Central memory CD4-positive, alpha-beta T cell (primary cell): ENCODE results near the gene ERN1.

Source experiments
- DNase-seq: peaks from one replicate; pipeline ENCODE4 v3.0.0; 2022

Gene ERN1

DNA sequence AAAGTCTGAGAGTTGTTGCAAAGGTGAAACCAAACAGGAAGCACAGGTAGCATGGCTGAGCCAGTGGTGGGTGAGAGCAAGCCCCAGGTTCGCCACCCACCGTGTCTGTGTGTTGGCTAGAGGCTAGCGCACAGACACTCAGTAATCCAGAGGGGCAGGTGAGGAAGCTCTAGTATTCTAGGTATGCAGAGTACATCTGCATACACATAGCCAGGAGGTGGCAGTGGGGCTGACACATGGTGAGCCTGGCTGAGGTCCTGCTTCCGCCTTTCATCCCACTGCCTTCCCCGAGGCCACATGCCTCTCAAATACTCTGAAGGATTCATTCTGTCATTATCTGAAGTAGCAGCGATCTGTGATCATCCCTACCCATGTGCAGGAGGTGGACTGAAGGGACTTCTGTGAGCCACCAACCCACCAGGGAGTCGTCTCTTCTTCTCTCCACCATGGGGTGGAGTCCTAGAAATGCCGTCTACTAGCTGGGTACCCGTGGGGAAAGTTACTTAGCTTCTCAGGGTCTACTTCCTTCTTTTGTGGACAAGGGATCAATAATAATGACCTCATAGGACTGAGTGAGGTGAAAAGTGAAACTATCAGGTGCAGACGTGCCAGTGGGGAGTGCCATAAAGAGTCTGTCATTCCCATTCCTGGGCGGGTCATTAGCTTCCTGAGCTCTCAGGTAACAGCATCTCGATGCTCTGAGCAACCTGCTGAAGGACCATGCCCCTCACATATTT lies 73.5 kb downstream of the ERN1 start:
- DNase-seq = no peak

DNA sequence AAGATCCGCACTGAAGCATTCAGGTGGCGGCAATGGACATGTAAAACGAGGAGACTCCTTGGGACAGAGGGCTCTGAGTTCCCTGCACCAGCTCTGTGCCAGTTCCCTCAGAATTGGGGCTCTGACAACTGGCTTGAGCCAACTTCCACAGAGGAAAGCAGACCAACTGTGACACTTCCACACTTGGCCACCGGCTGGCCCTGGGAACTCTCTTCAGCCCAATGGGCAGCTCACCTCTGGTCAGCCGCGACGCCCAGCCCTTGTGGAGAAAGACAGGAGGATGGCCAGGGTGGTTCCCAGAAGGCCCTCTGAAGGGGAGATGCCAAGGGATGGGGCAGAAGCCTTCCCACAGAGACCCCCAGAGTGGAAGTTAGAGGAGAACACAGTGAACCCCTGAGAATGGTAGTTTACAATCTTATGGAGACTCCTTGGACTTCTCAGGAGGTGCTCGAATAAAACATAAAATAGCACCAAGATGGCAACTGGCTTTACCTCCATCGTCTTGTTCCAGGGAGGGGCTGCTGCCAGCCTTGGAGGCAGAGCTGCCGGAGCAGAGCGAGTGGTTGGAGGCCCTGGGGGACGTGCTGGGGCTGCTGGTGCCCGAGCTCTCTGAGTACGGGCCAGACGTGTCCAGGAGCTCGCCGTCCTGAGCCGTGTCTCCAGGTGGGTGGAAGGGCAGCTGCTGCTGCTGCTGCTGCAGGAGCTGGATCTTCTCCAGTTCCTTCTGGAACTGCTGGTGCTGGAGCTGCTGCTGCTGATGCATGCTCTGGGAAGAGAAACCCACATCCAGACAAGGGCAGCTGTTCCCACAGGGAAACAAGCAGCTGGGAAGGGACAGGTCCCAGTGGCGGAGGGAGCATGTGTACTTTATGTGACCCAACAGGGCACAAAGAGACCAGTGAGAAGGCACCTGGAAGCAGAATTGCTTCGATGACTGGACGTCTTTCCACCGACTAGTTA lies 74.5 kb downstream of the ERN1 start:
- DNase-seq = no peak

DNA sequence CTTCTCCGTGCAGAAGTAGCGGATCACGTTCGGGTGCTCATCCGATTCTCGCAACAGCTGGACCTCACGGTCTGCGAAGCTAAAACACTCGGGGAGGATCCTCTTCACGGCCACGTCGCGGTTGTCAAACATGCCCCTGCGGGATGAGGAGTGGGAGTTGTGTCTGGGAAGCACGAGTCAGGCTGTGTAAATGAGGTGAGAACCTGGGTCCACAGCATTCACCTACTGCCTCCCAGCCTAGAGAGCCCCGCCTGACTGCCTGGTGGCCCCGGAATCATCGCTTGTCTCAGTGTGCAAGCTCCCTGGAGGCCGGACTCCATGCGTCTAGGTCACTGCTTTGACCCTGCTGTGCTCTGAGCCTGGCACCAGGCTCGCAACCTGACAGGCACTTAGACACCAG lies 75.6 kb downstream of the ERN1 start:
- no peak for DNase-seq

DNA sequence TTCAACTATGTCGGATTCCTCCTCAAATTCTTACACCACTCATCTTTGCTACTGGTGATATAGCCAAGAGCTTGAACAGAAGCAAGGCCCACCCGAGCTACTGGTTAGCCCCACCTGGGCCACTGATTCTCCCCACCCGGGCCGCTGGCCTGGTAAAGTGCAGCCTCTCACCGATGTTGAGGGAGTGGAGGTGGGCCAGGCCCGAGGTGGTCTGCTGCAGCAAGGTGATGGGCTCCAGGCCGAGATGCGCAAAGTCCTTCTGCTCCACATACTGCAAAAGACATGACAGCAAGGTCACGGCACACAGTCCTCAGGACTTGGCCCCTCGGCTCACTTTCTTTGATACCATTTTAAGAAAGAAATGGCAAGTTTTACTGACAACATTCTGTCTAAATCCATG lies 76.8 kb downstream of the ERN1 start:
- DNase-seq = no peak

DNA sequence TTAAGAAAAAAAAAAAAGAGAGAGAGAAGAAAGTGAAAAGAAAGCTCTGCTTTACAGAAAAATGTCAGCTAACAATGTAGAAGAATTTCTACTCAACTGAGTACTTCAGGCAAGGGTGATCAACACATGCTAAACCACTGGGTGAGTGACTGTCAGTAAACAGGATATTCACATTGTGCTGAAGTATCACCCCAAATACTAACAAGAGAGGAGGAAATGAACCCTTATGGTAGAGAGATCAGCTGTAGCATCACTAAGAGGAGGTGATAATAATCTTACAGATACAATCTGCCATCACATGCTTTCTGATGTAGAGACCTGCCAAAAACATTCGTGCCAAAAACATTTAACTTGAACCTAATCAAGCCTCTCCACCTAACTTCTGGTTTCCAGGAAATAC lies 78.8 kb downstream of the ERN1 start:
- DNase-seq = peak; percentile 76

DNA sequence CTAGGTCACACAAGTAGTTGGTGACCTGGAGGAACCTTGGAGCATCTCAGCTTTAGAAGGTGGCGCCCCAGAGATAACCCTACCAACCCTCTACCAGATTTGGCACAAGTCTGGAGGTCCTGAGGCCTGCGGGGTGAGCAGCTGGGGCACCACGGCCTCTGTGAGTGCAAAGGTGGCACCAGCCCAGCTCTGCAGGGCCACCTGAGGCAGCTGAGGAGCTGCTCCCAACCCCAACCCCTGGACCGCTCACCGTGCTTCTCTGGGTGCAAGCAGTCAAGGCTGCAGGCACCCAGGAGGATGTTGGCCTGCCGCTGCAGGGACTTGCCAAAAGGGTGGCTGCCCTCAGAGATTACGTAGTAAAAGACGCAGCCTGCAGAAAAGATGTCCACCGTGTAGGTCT lies 81.1 kb downstream of the ERN1 start:
- no peak for DNase-seq

DNA sequence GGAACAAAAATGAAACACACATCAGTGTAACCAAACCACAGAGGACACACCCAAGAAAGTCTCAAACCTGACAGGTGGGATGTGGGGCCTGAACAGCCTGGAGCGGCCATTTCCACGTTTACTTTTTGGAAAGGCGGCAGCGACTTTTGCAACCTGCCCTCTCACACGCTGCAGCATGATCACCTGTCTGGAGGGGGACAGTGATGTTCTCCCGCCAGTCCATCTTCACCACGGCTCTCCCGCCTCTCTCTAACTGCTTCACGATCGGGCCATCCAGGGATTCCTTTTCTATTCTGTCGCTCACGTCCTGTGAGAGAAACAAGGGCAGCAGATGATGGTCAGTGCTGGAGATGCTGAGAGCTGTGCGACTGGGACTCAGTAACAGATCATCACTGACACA lies 84.8 kb downstream of the ERN1 start:
- no peak for DNase-seq

DNA sequence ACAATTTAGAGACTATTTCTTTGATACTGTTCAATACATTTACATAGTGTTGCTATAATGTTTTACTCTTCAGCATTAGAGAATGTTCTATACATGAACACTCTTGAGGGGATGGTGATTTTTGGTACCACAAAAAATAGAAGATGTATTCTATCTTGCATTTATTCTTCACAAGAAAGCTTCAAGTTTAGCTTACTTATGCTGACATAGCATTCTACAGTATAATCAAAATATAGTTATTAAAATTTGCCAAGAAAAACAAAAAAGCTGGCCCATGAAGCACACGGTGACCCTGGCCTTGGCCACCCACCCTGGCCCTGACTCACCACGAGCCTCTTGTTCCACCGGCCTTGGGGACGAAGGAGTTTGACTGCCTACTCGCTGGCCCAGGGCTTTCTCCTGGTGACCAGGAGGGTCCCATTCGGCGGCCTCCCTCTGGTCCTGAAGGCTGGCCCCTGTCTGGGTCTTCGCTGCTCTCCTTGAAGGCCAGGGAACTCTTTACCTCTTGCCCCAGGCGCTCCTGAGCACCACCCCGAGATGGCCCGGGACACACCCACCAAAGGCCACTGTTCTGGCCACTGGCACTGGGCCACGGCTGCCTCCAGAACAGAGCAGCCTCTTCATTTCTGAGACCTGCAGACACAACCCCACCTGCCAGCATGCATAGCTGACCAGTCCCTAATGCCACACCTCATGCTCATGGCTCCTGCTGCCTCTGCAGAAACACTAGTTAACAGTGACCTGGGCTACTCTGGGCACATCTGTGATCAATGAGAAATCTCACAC lies 87.1 kb downstream of the ERN1 start:
- DNase-seq = no peak

DNA sequence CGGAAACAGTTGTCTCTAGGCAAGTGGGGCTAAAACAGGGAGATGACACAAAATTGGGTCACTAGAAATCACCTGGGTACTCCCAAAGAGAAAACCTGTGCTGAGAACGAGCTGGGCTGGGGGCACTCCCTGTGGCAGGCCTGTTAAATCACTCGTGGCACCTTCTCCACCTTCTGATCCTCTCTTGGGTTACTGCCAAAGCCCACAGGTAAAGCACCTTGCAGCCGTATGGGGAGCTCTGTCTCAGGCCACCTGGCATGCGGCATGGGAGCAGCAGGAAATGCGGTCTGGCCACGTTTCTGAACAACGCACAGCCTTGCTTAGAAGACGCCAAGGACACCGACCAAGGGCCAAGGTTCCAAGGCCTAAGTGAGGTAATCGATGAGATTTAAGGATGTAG lies 88.0 kb downstream of the ERN1 start:
- peak; percentile 41 for DNase-seq

DNA sequence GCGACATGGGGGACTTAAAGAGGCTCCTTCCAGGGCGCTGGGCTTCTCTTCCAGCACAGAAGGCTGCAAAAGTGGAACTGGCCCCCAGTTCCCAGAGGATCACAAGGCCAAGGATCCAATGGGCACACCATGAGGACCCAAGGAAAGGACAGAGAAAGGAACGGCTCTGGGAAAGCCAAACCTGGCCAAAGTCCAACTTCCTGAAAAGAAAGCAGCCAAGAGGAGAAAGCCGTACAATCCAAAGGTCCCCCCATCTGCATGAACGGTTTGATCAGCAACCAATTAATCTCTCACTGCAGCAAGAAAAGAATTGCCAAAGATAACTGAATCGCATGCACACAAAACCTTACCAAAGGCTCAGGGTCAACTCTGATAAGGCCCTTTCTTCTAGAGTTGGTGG lies 89.7 kb downstream of the ERN1 start:
- no peak for DNase-seq

DNA sequence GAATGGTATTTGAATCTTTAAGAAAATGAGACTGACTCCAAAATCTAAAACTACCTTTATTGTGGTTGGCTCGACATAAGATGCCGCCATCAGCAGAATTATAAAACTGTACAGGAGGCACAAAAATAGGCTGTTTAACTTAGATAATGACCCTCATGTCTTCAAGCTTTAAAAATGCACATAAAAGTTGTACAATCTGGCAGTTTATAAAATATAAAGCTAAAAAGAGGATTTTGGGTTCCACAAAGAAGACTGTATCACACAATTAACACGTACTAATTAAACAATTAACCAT lies 90.9 kb downstream of the ERN1 start:
- no peak for DNase-seq

DNA sequence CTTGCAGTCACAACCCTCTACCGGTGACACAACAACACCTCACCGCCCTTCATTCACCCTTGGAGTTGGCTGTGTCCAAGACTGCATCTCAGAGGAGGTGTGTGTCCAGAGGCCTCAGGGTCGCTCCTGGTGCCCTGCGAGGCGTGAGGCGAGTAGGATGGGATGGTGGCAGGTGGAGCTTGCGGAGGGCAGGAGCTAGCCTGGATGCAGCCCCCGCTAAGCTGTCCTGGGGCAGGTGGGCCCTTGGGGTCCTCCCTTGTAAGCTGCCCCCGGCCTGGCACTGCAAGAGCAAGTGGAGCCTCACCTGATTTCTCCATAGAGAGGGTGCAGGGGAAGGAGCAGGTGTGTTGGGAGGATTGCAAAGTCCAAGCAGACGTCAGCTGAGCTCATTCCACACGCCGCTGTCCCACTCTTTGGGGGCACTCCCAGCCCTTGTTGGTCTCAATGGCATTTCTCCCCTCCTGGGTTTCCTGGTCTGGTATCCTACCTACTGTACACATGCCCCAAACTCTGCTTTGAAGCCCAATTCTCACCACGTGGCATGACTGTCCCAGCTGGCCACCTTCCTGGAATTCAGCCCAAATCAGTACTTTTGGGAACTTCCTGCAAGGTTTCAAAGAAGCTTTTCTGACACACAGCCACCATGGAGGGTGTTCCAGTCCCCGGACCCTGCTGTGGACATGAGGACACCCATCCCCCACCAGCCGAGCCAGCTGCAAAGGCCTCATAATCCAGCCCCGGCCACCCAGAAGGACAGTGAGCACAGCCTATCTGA lies 91.4 kb downstream of the ERN1 start:
- DNase-seq = no peak

DNA sequence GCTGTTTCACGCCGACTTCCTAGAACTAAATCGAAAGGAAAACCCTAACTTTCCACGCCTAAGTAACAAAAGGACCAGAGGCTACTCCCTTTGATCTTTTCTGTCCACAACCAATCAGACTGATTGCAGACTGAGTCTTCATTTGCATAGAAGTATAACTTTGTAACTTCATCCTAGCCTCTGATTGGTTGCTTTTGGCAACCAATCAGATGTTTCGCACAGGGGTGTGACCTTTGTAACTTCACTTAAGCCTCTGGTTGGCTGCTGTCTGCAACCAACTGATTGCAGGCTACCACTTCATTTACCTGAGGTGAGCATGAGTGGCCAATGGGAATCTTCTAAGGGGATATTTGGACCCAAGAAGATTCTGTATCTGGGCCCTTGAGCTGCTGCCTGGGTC lies 92.1 kb downstream of the ERN1 start:
- DNase-seq = no peak

DNA sequence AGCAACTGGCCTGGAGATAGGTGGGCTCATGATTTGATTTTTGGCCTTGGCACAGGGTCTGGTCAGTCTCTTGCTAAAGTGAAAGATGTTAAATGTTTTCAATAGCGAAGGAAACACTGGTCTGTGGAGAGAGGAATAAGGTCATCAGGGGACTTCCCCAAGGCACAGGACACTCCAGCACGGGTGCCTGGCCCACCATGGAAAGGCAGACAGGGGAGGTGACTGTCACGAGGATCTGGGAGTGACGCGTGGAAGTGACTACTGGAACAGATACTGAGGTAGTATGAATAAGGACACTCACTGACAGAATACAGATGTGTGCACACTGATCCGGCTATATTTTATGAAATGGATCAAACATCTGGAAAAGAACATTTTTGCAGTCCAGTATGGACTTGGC lies 92.8 kb downstream of the ERN1 start:
- no peak for DNase-seq

DNA sequence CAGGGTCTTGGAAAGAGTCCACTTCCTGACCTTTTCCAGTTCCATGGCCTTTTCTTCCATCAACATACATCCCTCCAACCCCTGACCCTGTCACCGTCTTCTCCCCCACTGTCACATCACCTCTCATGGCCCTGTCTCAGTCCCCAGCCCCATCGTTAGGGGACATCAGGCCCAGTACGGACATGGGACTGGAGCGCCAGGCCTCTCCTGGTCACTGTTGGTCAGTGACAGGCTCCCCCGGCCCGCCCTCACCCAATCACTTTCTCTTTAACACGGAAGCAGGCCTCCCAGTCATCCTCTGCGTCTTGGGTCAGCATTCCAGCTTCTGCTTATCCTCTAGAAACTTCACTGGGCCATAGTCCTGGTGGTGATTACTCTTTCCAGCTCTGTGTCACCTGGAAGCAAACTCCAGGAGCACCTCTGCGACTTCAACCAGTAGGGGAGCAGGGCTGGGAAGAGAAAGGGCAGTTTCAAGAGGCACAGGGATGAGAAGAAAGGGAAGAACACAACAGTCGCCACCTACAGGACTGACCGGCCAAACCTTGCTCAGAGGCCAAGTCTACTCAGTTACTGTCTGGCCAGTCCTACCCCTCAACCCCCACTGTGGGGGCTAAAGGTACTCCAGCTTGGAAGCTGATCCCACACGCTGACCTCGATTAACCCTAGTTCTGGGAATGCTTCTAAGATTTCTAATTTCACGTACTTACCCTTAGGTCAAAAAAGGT lies 93.6 kb downstream of the ERN1 start:
- DNase-seq = no peak

DNA sequence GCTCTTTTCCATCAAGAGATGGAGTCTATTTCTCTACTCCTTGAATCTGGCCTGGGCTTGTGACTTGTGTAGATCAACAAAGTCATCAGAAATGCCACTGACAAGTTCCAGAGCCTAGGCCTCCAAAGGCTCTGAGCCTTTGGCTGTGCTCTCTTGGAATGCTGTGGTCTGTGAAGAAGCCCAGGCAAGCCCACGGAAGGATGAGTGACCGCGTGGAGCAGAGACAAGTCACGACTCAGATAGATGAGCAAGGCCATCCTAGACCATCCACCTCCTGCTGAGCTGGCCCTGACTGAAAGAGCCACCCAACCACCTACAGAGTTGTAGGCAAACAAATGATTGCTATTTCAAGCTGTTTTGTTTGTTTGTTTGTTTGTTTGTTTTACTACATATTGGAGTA lies 97.9 kb downstream of the ERN1 start:
- no peak for DNase-seq

DNA sequence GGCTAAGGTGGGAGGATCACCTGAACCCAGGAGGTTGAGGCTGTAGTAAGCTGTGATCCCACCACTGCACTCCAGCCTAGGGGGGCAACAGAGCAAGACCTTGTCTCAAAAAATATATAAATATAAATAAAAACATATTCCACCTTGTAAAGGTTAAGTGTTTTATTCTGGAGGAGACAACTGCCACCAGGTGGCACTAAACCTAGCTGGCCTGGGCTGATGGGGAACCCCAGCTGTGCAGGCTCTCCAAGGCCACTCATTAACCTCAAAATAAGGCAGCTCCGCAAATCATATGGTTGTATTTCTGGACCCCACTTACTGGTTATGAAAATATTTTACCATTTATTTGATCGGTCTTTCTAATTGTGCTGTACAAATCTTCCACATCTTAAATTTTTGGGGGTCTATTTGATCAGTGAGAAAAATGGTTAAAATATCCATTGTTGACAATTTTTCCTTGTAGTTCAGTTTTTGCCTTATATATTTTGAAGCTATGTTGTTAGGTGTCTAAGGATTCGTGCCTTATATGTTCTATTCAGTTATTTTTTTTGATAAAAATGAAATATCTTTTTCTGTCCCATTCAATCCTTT lies 101.0 kb downstream of the ERN1 start:
- DNase-seq = peak; percentile 58

DNA sequence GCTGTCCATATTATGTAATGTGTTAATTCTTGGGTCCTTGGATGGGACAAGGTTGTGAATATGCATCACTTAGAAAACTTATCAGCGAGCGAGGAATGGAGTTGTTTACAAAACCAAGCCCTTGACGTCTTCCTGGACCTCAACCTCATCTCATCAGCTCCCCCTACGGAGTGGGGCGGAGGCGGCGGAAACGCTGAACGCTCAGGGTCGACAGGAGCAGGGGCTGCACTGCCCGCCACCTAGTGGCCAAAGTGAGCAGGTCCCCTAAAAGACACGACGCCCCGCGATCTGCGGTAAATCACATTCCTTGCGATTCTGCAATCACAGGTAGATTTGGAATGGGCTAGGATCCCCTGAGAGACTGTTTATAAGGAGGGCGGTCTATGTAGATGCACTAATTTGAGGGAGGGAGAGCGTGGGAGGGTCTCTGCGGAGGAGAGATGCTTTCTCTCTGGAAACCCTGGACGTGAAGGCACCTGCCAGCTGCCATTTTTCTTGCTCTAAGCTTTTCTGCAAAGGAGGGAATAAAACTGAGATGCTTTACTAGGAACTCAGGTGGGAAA lies 104.1 kb downstream of the ERN1 start:
- peak; percentile 96 for DNase-seq

DNA sequence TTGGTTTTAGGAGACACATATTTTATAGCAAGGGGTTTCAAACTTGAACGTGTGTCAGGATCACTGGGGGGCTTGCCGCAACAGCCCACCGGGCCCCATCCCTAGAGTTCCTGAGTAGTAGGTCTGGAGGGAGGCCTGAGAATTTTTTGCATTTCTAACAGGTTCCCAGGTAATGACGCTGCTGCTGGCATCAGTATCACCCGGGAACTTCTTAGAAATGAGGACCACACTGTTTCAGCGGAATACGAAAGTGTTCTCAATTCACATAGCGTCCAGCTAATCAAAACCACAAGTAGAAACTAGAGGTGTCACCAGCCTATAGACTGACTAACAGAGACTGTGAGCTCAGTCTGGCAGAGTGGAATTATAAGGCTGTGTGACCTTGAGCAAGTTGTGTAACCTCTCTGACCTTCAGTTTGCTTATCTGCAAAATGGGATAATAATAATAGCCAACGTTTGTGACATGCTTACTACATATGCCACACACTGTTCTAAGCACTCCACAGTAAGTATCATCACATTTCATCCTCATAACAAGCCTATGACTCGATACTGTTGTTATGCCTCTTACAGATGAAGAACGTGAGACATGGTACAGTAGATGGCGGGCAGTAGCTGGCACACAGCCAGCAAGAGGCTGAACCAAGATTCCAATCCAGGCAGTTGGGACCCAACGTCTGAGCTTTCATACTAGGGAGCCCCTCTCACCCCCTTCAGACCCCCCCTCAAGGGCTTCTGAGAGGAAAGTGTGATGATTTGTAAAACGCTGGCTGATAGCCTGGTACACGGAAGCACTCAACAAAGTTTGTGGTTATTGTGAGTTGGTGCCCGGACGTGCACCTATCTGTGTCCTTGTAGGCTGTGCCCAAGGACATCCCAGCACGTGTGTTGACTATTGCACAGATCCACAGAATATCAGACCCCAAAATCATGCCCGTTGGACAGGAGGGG lies 104.9 kb downstream of the ERN1 start:
- DNase-seq = no peak

DNA sequence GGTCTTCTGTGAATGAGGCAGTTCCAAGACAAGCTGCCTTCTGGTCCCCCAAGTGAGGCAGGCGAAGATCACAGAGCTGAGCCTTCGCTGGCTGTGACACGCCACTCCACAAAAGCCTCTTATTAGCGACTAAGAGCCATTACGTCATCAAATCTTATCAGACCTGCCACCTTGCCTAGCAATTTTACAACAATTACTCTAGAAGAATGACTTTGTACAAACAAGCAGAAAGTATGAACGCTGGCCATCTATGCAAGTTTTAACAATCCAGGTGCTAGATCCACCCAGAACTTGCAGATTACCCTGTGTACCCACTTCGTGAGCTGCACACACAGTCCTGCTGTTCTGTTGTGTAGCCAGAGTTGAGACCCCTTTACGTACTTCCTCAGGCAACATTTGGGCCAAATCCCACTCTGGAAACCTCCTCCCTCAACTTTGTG lies 105.7 kb downstream of the ERN1 start:
- no peak for DNase-seq
